Heart left ventricle (tissue), 16 donors: Measurements from ENCODE around the gene ASAP2. TPM values are rescaled to one million over a fixed set of nuclear protein-coding genes. Genes with fewer than 3 reads are reported as not detected.

Experiments used
- ATAC-seq, 4 donors: fragments of 200-7000 bp; cut with Tn5 transposase; one replicate each; pipeline ENCODE4 v1.9.1; 2020 to 2022; ENCODE audit warnings: moderate library complexity in 4 of 4, mild to moderate bottlenecking in 3 of 4, moderate number of reproducible peaks in 1 of 4
- DNase-seq, 5 donors: peaks; one replicate each; pipeline ENCODE4 v3.0.0-alpha.2; 2020
- H3K27ac ChIP-seq, 12 donors: fragments of 200-600 bp; sonication (generic) in 4 of 12; one replicate each; pipeline versions ENCODE4 v1.5.0 to v1.8.0; 2016 to 2022; ENCODE audit warnings: mild to moderate bottlenecking in 2 of 12
- H3K27me3 ChIP-seq, 9 donors: fragments of 200-600 bp; sonication (generic) in 2 of 9; one replicate each; pipeline versions ENCODE4 v1.5.1 to v1.8.0; 2016 to 2022; ENCODE audit warnings: mild to moderate bottlenecking in 3 of 9
- H3K36me3 ChIP-seq, 9 donors: fragments of 200-600 bp; sonication (generic) in 2 of 9; one replicate each; pipeline versions ENCODE4 v1.5.0 to v1.8.0; 2018 to 2022; ENCODE audit warnings: mild to moderate bottlenecking in 2 of 9
- H3K4me1 ChIP-seq, 12 donors: fragments of 200-600 bp; sonication (generic) in 4 of 12; one replicate each; pipeline versions ENCODE4 v1.5.0 to v1.8.0; 2016 to 2022; ENCODE audit warnings: mild to moderate bottlenecking in 3 of 12
- H3K4me3 ChIP-seq, 12 donors: fragments of 200-600 bp; sonication (generic) in 4 of 12; one replicate each; pipeline versions ENCODE4 v1.5.0 to v1.8.0; 2017 to 2022; ENCODE audit warnings: mild to moderate bottlenecking in 9 of 12, moderate library complexity in 4 of 12
- H3K9me3 ChIP-seq, 12 donors: fragments of 200-600 bp; sonication (generic) in 4 of 12; one replicate each; pipeline versions ENCODE4 v1.5.0 to v1.8.0; 2016 to 2022; ENCODE audit warnings: mild to moderate bottlenecking in 1 of 12
- POLR2A ChIP-seq, 2 donors: fragments of 450-650 bp; IDR thresholded peaks; one replicate each; pipeline ENCODE4 v1.6.1; 2017; ENCODE audit warnings: antibody characterized with exemption in 2 of 2, mild to moderate bottlenecking in 2 of 2, moderate library complexity in 2 of 2
- WGBS, 4 donors: extraction: QIAGEN DNeasy Blood & Tissue Kit in 2 of 4; methylation state at CpG; one replicate each; pipeline versions ENCODE4 v1.1.5 to v1.1.7; 2013 to 2018; 5-methylcytosine and 5-hydroxymethylcytosine counted together
- intact Hi-C, 10 donors: fragments of 100-400 bp; cut with DNase I; formaldehyde crosslinking; loops; one replicate each; pipeline versions ENCODE4 v1.11.1 to v1.14.2; 2022
- polyA plus RNA-seq, 2 donors: library from polyadenylated mRNA; stranded (reverse); fragments of 200-250 nt; gene quantifications; one replicate each; pipeline ENCODE4 v1.2.3, GENCODE V29; 2013
- total RNA-seq, 9 donors: library from RNA; depleted of rRNA in 2 of 9; stranded (reverse); fragments of >200 nt in 2 of 9; fragmentation: NEBNext Ultra II Directional in 3 of 9; extraction: Animal tissue kit (Norgen Biotek cat#: 25700) in 3 of 9; gene quantifications; one replicate each; pipeline versions ENCODE4 v1.1.0 to v1.2.4, GENCODE V29; 2016 to 2023
- TF ChIP-seq, protein P1 (sequence below), 12 donors: fragments of 200-600 bp; sonication (generic) in 4 of 12; IDR thresholded peaks; one replicate each; pipeline versions ENCODE4 v1.5.0 to v1.8.0; 2018 to 2022; ENCODE audit warnings: antibody characterized with exemption in 12 of 12, mild to moderate bottlenecking in 5 of 12
- donor health status: ischemic (EF 13 %, LVEDD 7.1; RV severe dilation, severe dysfunction).
- donor health status: healthy with polysubstance abuse.
- donor health status: DM: no; HTN: yes; CAD: no.
- donor health status: DM: no; HTN: no; CAD: no.
- donor health status: ischemic (EF 25% LVEDD 6.9; RV normal size, moderate dysfunction).
- donor health status: ischemic (EF 25% LVEDD 5.7; RV mildly dilated, moderate dysfunction).
- donor health status: healthy.
- donor health status: DM: yes; HTN: yes; CAD: no.
- donor health status: ischemic (EF 35%, LVEDD 5.7; RV mildly dilated, moderate dysfunction).
- donor health status: nonischemic (EF 11% LVEDD 7.7; RV severe dilation, severe dysfunction).
- donor health status: DM: yes; HTN: yes; CAD: no.
- donor health status: PGD.
- donor health status: ischemic (EF 29% LVEDD 5.4; RV normal size, mild dysfunction).
- donor health status: nonischemic (EF 23%, LVEDD 6.1; RV moderate dilation, normal function).

Gene ASAP2
- total and polyA plus RNA-seq, 11 donors, result 6.7 to 17.0 (median 11.9) TPM

DNA sequence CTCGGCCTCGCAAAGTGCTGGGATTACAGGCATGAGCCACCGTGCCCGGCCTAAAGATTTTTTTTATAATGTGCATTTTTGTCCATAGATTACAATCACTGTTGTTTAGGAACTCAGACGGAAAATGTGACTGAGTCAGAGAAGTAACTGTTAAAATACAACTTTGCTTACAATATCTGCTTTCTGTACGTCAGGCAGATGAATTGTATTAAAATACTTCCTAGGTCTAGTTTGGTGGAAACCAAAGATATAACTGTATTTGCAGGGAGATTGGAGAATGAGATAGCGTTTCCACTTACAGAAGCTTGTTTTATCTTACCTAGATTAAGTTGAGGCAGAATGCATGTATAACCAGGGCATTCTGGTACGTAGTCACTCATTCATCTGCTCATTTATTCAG lies 36.7 kb downstream of the ASAP2 start:
- TF ChIP-seq, protein P1, sequence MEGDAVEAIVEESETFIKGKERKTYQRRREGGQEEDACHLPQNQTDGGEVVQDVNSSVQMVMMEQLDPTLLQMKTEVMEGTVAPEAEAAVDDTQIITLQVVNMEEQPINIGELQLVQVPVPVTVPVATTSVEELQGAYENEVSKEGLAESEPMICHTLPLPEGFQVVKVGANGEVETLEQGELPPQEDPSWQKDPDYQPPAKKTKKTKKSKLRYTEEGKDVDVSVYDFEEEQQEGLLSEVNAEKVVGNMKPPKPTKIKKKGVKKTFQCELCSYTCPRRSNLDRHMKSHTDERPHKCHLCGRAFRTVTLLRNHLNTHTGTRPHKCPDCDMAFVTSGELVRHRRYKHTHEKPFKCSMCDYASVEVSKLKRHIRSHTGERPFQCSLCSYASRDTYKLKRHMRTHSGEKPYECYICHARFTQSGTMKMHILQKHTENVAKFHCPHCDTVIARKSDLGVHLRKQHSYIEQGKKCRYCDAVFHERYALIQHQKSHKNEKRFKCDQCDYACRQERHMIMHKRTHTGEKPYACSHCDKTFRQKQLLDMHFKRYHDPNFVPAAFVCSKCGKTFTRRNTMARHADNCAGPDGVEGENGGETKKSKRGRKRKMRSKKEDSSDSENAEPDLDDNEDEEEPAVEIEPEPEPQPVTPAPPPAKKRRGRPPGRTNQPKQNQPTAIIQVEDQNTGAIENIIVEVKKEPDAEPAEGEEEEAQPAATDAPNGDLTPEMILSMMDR (IDR thresholded peaks at IDR 0.05), result no peak
- TF ChIP-seq POLR2A (IDR thresholded peaks at IDR 0.05), result no peak
- H3K4me1 ChIP-seq, result peaks cover 4 to 76% (median 48%) of the 10 kb centered on the region in 12 donors

DNA sequence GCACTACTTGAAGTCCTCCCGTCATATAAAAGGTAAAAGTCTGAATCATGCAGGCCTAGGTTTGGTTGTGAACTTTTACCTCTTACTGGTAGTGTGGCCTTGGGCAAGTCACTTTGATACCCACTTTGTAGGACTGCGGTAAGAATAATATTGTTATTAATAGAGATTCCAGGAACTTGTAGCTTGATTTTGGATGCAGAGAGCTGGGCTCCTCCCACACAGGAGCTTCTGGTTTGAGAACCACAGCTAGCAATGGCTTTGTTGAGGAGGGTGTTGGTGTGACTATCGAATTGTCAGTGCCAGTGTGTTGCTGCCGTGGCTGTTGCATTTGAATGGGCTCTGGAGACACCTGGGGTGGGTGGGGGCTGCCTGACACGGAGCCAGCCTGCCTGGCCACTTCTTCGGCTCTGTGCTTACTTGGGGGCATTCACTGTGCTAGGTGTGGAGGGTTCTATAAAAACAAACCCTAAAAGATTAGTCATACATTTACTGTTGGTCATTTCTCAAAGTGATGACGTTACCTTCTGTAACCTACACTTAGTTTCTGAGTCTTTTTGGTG lies 38.5 kb downstream of the ASAP2 start:
- 67 to 83% (median 76%) methylated on average over 7 of the region's 7 CpGs for WGBS, 4 donors
- intact Hi-C loops, result no loop called here
- DNase-seq, result no peak
- H3K9me3 ChIP-seq, result no peaks in the 10 kb centered on the region
- no peaks in the 10 kb centered on the region for H3K36me3 ChIP-seq
- H3K27me3 ChIP-seq, result no peaks in the 10 kb centered on the region
- H3K27ac ChIP-seq, result no peak overlapping the region
- peaks cover 3 to 78% (median 52%) of the 10 kb centered on the region in 12 donors for H3K4me1 ChIP-seq
- TF ChIP-seq, protein P1 (IDR thresholded peaks at IDR 0.05), result no peak
- TF ChIP-seq POLR2A (IDR thresholded peaks at IDR 0.05), result no peak
- no peak for ATAC-seq
- H3K4me3 ChIP-seq, result no peak overlapping the region

More for the DNA sequence above, 36.7 kb downstream of the ASAP2 start:
- Histone ChIP-seq H3K4me3 (no peak overlapping the region), H3K9me3 (no peaks in the 10 kb centered on the region), H3K36me3 (no peaks in the 10 kb centered on the region), H3K27ac (no peak overlapping the region), H3K27me3 (no peaks in the 10 kb centered on the region)
- ATAC-seq (no peak), DNase-seq (no peak)
- 92 to 95% (median 94%) methylated on average over 8 of the region's 8 CpGs for WGBS, 4 donors
- intact Hi-C loops, result no loop called here

DNA sequence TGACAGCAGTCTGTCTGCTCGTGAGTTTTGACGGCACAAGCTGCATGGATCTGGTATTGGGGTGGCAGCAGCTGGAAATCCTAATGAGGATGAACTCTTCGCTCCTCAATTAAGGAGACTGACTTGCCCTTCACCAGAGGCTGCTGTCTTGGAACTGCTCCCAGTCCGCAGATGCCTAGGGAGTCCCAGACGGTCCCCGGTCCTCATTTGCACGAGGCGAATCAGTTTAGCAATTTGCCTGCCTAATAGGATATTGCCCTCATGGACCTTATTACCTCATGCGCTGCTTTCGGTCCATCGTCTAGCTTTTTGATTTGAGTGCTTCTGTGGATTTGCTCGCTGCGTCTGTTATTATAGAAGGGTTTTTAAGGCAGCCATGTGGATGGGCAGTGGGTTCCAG lies 40.6 kb downstream of the ASAP2 start:
- peaks cover 3 to 79% (median 57%) of the 10 kb centered on the region in 12 donors for H3K4me1 ChIP-seq
- intact Hi-C loops, result no loop called here
- no peak overlapping the region for H3K4me3 ChIP-seq
- no peaks in the 10 kb centered on the region for H3K36me3 ChIP-seq
- TF ChIP-seq, protein P1 (IDR thresholded peaks at IDR 0.05), result no peak
- TF ChIP-seq POLR2A (IDR thresholded peaks at IDR 0.05), result no peak
- no peaks in the 10 kb centered on the region for H3K27me3 ChIP-seq
- peak overlapping the region in 2 of 12 donors; percentile 27 to 54 for H3K27ac ChIP-seq
- 53 to 71% (median 60%) methylated on average over 13 of the region's 13 CpGs for whole genome bisulfite sequencing, 4 donors
- no peaks in the 10 kb centered on the region for H3K9me3 ChIP-seq
- no peak for DNase-seq
- ATAC-seq, result no peak

DNA sequence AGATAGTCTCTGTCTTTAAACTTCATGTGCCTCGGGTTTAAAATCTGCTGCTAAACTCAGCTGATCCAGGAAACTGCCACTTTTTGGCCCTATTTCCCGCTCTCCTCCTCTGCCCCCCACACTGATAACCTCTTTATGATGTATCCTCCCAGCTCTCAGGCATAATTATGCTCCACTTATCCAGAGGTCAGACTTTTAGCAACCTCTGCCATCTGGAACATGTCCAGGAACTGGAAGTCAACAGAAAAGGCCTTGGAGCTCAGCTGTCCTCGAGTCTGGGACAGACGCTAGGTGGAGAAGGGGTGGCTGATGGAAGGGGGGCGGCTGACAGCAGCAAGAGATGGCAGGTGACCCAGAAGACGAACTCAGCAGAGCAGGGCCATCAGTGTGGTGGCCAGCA lies 41.2 kb downstream of the ASAP2 start:
- no peaks in the 10 kb centered on the region for H3K36me3 ChIP-seq
- peak; percentile 36 to 64 (median 60) for ATAC-seq
- H3K27ac ChIP-seq, result peak overlapping the region in 4 of 12 donors; percentile 15 to 54 (median 26)
- intact Hi-C loops, result no loop called here
- no peak for TF ChIP-seq POLR2A (IDR thresholded peaks at IDR 0.05)
- TF ChIP-seq, protein P1 (IDR thresholded peaks at IDR 0.05), result peak in 3 of 12 donors; percentile 11 to 30 (median 13)
- H3K27me3 ChIP-seq, result no peaks in the 10 kb centered on the region
- H3K9me3 ChIP-seq, result no peaks in the 10 kb centered on the region
- H3K4me1 ChIP-seq, result peaks cover 3 to 81% (median 55%) of the 10 kb centered on the region in 12 donors
- whole genome bisulfite sequencing, 4 donors, result 17 to 26% (median 19%) methylated on average over 6 of the region's 6 CpGs
- no peak overlapping the region for H3K4me3 ChIP-seq
- peak in 3 of 5 donors; percentile 53 to 67 (median 66) for DNase-seq
